ENCODE data around the gene ZNF668. TPM values are rescaled to one million over a fixed set of nuclear protein-coding genes. Genes with fewer than 3 reads are reported as not detected.

ZNF668 gene
- polyA plus RNA-seq, 2 of the 4 experiments (the other 2 are of a cell fraction), result 4.7 to 10.7 TPM

DNA sequence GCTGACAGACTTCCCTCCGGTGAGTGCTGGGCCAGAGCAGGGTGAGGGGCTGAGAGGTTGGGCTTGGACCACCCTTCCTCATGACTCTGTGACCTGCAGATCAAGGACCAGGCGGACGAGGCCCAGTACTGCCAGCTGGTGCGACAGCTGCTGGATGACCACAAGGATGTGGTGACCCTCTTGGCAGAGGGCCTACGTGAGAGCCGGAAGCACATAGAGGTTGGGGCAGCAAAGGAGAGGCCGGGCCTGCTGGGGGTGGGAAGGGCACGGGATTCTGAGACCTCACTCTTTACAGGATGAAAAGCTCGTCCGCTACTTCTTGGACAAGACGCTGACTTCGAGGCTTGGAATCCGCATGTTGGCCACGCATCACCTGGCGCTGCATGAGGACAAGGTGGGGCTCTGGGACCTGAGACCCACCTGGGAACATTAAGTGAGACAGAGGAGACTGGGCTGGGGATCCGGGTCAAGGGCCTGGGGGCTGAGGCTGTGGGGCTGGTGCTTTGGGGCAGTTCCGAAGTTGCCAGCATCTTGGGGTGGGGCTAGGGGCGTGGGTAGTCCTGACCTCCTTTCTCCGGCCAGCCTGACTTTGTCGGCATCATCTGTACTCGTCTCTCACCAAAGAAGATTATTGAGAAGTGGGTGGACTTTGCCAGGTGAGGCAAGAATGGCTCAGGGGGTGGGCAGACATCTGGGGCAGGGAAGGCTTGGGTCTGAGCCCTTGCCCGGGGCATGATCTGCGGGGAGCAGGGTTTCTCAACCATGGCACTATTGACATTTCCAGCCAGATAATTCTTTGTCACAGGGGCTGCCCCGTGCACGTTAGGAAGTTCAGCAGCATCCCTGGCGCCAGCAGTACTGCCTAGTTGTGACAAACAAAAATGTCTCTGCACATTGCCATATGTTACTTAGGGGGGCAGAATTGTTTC, 36.3 kb upstream of the ZNF668 start:
- Histone ChIP-seq H3K4me2 (no peak overlapping the region), H3K4me1 (peaks cover 19% of the 10 kb centered on the region), H3K9me3 (no peaks in the 10 kb centered on the region), H3K27ac (no peak overlapping the region), H3K4me3 (no peak overlapping the region)
- DNase-seq (ENCODE audit: low read depth in 1 of 2, low spot score in 1 of 2) (no peak), FAIRE-seq (no peak), ATAC-seq (no peak)
- POLR2A ChIA-PET, result no interaction called here
- no peak for TF ChIP-seq KDM1A (IDR thresholded peaks at IDR 0.05; ENCODE audit: low read depth)
- TF ChIP-seq HOXB5 (CRISPR knock-in tag; IDR thresholded peaks at IDR 0.05), result no peak
- TF ChIP-seq CHD2 (IDR thresholded peaks at IDR 0.05; ENCODE audit: low read length, partially characterized antibody), result no peak
- TF ChIP-seq CHD4 (IDR thresholded peaks at IDR 0.05; ENCODE audit: borderline replicate concordance), result no peak
- TF ChIP-seq RCOR1 (IDR thresholded peaks at IDR 0.05; ENCODE audit: low read depth, low read length), result no peak
- TF ChIP-seq, protein P1, sequence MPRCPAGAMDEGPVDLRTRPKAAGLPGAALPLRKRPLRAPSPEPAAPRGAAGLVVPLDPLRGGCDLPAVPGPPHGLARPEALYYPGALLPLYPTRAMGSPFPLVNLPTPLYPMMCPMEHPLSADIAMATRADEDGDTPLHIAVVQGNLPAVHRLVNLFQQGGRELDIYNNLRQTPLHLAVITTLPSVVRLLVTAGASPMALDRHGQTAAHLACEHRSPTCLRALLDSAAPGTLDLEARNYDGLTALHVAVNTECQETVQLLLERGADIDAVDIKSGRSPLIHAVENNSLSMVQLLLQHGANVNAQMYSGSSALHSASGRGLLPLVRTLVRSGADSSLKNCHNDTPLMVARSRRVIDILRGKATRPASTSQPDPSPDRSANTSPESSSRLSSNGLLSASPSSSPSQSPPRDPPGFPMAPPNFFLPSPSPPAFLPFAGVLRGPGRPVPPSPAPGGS (IDR thresholded peaks at IDR 0.05), result no peak
- no peak for TF ChIP-seq HOXB13 (CRISPR knock-in tag; IDR thresholded peaks at IDR 0.05; ENCODE audit: low read depth)
- TF ChIP-seq, protein P2, sequence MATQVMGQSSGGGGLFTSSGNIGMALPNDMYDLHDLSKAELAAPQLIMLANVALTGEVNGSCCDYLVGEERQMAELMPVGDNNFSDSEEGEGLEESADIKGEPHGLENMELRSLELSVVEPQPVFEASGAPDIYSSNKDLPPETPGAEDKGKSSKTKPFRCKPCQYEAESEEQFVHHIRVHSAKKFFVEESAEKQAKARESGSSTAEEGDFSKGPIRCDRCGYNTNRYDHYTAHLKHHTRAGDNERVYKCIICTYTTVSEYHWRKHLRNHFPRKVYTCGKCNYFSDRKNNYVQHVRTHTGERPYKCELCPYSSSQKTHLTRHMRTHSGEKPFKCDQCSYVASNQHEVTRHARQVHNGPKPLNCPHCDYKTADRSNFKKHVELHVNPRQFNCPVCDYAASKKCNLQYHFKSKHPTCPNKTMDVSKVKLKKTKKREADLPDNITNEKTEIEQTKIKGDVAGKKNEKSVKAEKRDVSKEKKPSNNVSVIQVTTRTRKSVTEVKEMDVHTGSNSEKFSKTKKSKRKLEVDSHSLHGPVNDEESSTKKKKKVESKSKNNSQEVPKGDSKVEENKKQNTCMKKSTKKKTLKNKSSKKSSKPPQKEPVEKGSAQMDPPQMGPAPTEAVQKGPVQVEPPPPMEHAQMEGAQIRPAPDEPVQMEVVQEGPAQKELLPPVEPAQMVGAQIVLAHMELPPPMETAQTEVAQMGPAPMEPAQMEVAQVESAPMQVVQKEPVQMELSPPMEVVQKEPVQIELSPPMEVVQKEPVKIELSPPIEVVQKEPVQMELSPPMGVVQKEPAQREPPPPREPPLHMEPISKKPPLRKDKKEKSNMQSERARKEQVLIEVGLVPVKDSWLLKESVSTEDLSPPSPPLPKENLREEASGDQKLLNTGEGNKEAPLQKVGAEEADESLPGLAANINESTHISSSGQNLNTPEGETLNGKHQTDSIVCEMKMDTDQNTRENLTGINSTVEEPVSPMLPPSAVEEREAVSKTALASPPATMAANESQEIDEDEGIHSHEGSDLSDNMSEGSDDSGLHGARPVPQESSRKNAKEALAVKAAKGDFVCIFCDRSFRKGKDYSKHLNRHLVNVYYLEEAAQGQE (IDR thresholded peaks at IDR 0.05), result no peak
- TF ChIP-seq EHF (CRISPR knock-in tag; IDR thresholded peaks at IDR 0.05), result no peak
- TF ChIP-seq, protein P3, sequence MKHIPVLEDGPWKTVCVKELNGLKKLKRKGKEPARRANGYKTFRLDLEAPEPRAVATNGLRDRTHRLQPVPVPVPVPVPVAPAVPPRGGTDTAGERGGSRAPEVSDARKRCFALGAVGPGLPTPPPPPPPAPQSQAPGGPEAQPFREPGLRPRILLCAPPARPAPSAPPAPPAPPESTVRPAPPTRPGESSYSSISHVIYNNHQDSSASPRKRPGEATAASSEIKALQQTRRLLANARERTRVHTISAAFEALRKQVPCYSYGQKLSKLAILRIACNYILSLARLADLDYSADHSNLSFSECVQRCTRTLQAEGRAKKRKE (CRISPR knock-in tag; IDR thresholded peaks at IDR 0.05; ENCODE audit: low read depth), result no peak
- no peak for TF ChIP-seq POLR2A (IDR thresholded peaks at IDR 0.05; ENCODE audit: low read length)
- no peak for TF ChIP-seq BHLHE40 (IDR thresholded peaks at IDR 0.05; ENCODE audit: low read depth, low read length)
- no peak for TF ChIP-seq CEBPB (IDR thresholded peaks at IDR 0.05)
- 83% methylated on average over 26 of the region's 26 CpGs for WGBS (ENCODE audit: missing lambda C conversion rate)
- CTCF ChIA-PET, result interaction anchor here (3.1 to 20.3 kb wide), 2 partner anchors 32 to 126 kb away, joined by 12 to 166 read pairs; partner anchors contain the start of gene HSD3B7

DNA sequence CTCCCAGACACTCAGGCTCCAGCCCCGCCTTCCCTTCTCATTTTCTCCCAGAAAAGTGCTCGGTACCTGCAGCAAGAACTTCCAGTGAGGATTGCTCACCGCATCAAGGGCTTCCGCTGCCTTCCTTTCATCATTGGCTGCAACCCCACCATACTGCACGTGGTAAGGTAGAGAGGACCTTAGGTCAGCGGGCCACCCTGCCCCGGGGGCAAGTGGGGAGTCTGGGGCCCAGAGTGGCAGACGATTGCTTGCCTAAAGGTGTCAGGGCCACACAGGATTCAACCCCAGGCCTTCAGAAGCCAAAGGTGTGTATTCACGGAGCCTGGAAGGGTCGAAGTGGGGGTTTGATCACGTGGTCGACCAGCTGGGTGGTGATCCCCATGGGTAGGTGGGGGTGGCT, 35.6 kb upstream of the ZNF668 start:
- TF ChIP-seq TP53 (CRISPR knock-in tag; IDR thresholded peaks at IDR 0.05) (no peak), FOSB (CRISPR knock-in tag; IDR thresholded peaks at IDR 0.05) (no peak), SMC3 (IDR thresholded peaks at IDR 0.05) (no peak), RCOR1 (IDR thresholded peaks at IDR 0.05; ENCODE audit: low read depth, low read length) (no peak), FOSL2 (IDR thresholded peaks at IDR 0.05) (no peak), FOSL2 (CRISPR knock-in tag; IDR thresholded peaks at IDR 0.05) (no peak)
- TF ChIP-seq, protein P4, sequence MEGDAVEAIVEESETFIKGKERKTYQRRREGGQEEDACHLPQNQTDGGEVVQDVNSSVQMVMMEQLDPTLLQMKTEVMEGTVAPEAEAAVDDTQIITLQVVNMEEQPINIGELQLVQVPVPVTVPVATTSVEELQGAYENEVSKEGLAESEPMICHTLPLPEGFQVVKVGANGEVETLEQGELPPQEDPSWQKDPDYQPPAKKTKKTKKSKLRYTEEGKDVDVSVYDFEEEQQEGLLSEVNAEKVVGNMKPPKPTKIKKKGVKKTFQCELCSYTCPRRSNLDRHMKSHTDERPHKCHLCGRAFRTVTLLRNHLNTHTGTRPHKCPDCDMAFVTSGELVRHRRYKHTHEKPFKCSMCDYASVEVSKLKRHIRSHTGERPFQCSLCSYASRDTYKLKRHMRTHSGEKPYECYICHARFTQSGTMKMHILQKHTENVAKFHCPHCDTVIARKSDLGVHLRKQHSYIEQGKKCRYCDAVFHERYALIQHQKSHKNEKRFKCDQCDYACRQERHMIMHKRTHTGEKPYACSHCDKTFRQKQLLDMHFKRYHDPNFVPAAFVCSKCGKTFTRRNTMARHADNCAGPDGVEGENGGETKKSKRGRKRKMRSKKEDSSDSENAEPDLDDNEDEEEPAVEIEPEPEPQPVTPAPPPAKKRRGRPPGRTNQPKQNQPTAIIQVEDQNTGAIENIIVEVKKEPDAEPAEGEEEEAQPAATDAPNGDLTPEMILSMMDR (IDR thresholded peaks at IDR 0.05), result no peak
- TF ChIP-seq, protein P2 (IDR thresholded peaks at IDR 0.05), result no peak
- TF ChIP-seq, protein P5, sequence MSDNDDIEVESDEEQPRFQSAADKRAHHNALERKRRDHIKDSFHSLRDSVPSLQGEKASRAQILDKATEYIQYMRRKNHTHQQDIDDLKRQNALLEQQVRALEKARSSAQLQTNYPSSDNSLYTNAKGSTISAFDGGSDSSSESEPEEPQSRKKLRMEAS (IDR thresholded peaks at IDR 0.05), result no peak
- ATAC-seq (no peak), FAIRE-seq (no peak), DNase-seq (ENCODE audit: low read depth in 1 of 2, low spot score in 1 of 2) (no peak)
- POLR2A ChIA-PET, result no interaction called here
- no peak overlapping the region; the same call in 2 of the 3 replicates for H3K4me2 ChIP-seq
- H3K27ac ChIP-seq, result no peak overlapping the region
- CTCF ChIA-PET, result interaction anchor here (3.1 to 20.3 kb wide), 2 partner anchors 32 to 125 kb away, joined by 12 to 166 read pairs; partner anchors contain the start of gene HSD3B7
- WGBS (ENCODE audit: missing lambda C conversion rate), result 93% methylated on average over 12 of the region's 12 CpGs
- no peaks in the 10 kb centered on the region for H3K9me3 ChIP-seq
- peaks cover 19% of the 10 kb centered on the region for H3K4me1 ChIP-seq
- no peak overlapping the region for H3K4me3 ChIP-seq
